ENCODE results near the gene KAZN.

DNA sequence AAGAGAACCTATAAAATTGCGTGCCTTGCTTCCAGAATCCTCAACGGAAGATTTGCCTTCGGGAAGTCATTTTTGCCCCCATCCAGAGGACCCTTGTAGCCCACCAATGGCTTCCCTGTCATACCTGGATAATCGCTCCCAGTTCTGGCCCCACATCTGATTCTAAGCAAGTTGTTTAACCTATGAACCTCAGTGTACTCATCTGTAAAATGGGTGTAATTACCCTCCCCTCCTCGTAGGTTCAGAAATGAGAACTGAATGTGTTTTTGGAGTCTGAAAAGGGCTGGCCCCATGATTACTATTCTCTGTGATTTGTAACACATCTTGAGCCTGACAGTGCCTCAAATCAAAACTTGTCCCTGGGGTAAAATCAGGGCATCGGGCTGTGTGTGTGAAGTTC lies 473.5 kb downstream of the KAZN start:
- TF ChIP-seq BHLHE40 (IDR thresholded peaks at IDR 0.05; ENCODE audit: borderline replicate concordance): no peak
- no peak for TF ChIP-seq SUZ12 (IDR thresholded peaks at IDR 0.05)
- TF ChIP-seq FOXK2 (IDR thresholded peaks at IDR 0.05): no peak
- TF ChIP-seq TARDBP (IDR thresholded peaks at IDR 0.05): no peak
- TF ChIP-seq NFRKB (IDR thresholded peaks at IDR 0.05): no peak
- TF ChIP-seq CTBP1 (IDR thresholded peaks at IDR 0.05; ENCODE audit: borderline replicate concordance): no peak
- no peak for TF ChIP-seq ZNF384 (IDR thresholded peaks at IDR 0.05)
- TF ChIP-seq, protein P1, sequence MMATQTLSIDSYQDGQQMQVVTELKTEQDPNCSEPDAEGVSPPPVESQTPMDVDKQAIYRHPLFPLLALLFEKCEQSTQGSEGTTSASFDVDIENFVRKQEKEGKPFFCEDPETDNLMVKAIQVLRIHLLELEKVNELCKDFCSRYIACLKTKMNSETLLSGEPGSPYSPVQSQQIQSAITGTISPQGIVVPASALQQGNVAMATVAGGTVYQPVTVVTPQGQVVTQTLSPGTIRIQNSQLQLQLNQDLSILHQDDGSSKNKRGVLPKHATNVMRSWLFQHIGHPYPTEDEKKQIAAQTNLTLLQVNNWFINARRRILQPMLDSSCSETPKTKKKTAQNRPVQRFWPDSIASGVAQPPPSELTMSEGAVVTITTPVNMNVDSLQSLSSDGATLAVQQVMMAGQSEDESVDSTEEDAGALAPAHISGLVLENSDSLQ (IDR thresholded peaks at IDR 0.05): no peak
- no peak for TF ChIP-seq ARNT (IDR thresholded peaks at IDR 0.05)
- no peak for TF ChIP-seq SP1 (IDR thresholded peaks at IDR 0.05)

Measured in HEK293T (cell line).